ENCODE results near the gene PITX2.

The PITX2 gene

DNA sequence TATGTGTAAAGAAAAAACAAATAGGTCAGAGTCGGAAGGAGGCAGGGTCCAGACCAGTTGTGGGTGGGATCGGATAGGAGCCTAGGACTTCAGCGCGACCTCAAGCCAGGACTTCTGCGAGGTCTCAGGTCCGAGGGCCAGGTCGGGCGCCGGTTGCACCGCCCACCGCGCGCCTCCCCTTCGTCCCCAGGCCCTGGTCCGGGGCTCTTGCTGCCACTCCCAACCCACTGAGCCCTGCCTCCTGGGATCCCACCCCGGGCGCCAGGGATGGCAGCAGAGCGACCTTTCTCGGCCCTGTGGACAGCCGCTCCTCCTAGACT, 12.3 kb downstream of the PITX2 start:
- Histone ChIP-seq H2AFZ (ENCODE audit: low read depth, low read length) (no peak overlapping the region), H3K27me3 (ENCODE audit: insufficient read depth, low read length, poor library complexity) (peaks cover 4% of the 10 kb centered on the region), H3K36me3 (ENCODE audit: insufficient read depth, low read length) (no peaks in the 10 kb centered on the region), H3K27ac (ENCODE audit: low read length) (no peak overlapping the region), H3K4me2 (ENCODE audit: insufficient read depth, low read length) (no peak overlapping the region), H3K79me2 (ENCODE audit: insufficient read depth, low read length) (no peaks in the 10 kb centered on the region), H3K9me3 (ENCODE audit: insufficient read depth, low read length, severe bottlenecking) (no peaks in the 10 kb centered on the region), H3K9ac (ENCODE audit: low read depth, low read length) (no peak overlapping the region), H3K4me1 (ENCODE audit: insufficient read depth, low read length) (no peaks in the 10 kb centered on the region), H3K4me3 (ENCODE audit: low read depth in 1 of 2, low read length in 2 of 2) (no peak overlapping the region), H4K20me1 (ENCODE audit: insufficient read depth, low read length) (no peaks in the 10 kb centered on the region)
- TF ChIP-seq, protein P1, sequence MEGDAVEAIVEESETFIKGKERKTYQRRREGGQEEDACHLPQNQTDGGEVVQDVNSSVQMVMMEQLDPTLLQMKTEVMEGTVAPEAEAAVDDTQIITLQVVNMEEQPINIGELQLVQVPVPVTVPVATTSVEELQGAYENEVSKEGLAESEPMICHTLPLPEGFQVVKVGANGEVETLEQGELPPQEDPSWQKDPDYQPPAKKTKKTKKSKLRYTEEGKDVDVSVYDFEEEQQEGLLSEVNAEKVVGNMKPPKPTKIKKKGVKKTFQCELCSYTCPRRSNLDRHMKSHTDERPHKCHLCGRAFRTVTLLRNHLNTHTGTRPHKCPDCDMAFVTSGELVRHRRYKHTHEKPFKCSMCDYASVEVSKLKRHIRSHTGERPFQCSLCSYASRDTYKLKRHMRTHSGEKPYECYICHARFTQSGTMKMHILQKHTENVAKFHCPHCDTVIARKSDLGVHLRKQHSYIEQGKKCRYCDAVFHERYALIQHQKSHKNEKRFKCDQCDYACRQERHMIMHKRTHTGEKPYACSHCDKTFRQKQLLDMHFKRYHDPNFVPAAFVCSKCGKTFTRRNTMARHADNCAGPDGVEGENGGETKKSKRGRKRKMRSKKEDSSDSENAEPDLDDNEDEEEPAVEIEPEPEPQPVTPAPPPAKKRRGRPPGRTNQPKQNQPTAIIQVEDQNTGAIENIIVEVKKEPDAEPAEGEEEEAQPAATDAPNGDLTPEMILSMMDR (IDR thresholded peaks at IDR 0.05; ENCODE audit: borderline replicate concordance, extremely low read depth, low read length, poor library complexity, severe bottlenecking): no peak
- TF ChIP-seq EZH2 (IDR thresholded peaks at IDR 0.05; ENCODE audit: borderline replicate concordance, low read depth, low read length, severe bottlenecking): no peak
- DNase-seq (no peak), ATAC-seq (ENCODE audit: insufficient read depth, low read depth) (no peak)

- Histone ChIP-seq H3K4me1 (ENCODE audit: insufficient read depth, low read length) (no peaks in the 10 kb centered on the region), H3K27ac (ENCODE audit: low read length) (no peak overlapping the region), H3K27me3 (ENCODE audit: insufficient read depth, low read length, poor library complexity) (peaks cover 4% of the 10 kb centered on the region), H3K4me2 (ENCODE audit: insufficient read depth, low read length) (no peak overlapping the region), H3K9me3 (ENCODE audit: insufficient read depth, low read length, severe bottlenecking) (no peaks in the 10 kb centered on the region), H3K9ac (ENCODE audit: low read depth, low read length) (no peak overlapping the region), H4K20me1 (ENCODE audit: insufficient read depth, low read length) (no peaks in the 10 kb centered on the region), H2AFZ (ENCODE audit: low read depth, low read length) (no peak overlapping the region), H3K4me3 (ENCODE audit: low read depth in 1 of 2, low read length in 2 of 2) (no peak overlapping the region), H3K36me3 (ENCODE audit: insufficient read depth, low read length) (no peaks in the 10 kb centered on the region), H3K79me2 (ENCODE audit: insufficient read depth, low read length) (no peaks in the 10 kb centered on the region)
- no peak for TF ChIP-seq EZH2 (IDR thresholded peaks at IDR 0.05; ENCODE audit: borderline replicate concordance, low read depth, low read length, severe bottlenecking)
- TF ChIP-seq, protein P1 (IDR thresholded peaks at IDR 0.05; ENCODE audit: borderline replicate concordance, extremely low read depth, low read length, poor library complexity, severe bottlenecking): no peak
- ATAC-seq (ENCODE audit: insufficient read depth, low read depth): no peak
- no peak for DNase-seq
Measured at GRCh38 chr4:110609044-110609750, 13.7 kb downstream of the PITX2 start.

- Histone ChIP-seq H3K27me3 (ENCODE audit: insufficient read depth, low read length, poor library complexity) (peaks cover 4% of the 10 kb centered on the region), H3K4me1 (ENCODE audit: insufficient read depth, low read length) (no peaks in the 10 kb centered on the region), H3K4me3 (ENCODE audit: low read depth in 1 of 2, low read length in 2 of 2) (no peak overlapping the region), H4K20me1 (ENCODE audit: insufficient read depth, low read length) (no peaks in the 10 kb centered on the region), H3K79me2 (ENCODE audit: insufficient read depth, low read length) (no peaks in the 10 kb centered on the region), H3K9me3 (ENCODE audit: insufficient read depth, low read length, severe bottlenecking) (no peaks in the 10 kb centered on the region), H2AFZ (ENCODE audit: low read depth, low read length) (no peak overlapping the region), H3K36me3 (ENCODE audit: insufficient read depth, low read length) (no peaks in the 10 kb centered on the region), H3K9ac (ENCODE audit: low read depth, low read length) (no peak overlapping the region), H3K27ac (ENCODE audit: low read length) (no peak overlapping the region), H3K4me2 (ENCODE audit: insufficient read depth, low read length) (no peak overlapping the region)
- ATAC-seq (ENCODE audit: insufficient read depth, low read depth): no peak
- DNase-seq: no peak
- no peak for TF ChIP-seq EZH2 (IDR thresholded peaks at IDR 0.05; ENCODE audit: borderline replicate concordance, low read depth, low read length, severe bottlenecking)
- TF ChIP-seq, protein P1 (IDR thresholded peaks at IDR 0.05; ENCODE audit: borderline replicate concordance, extremely low read depth, low read length, poor library complexity, severe bottlenecking): no peak
Measured at GRCh38 chr4:110605077-110605476, 17.8 kb downstream of the PITX2 start.

Measured in DND-41 (cell line).